HG03196 (cell line): ENCODE measurements around the gene PSTPIP2.
"Not testable (repeated sequence)": the region's sequence is repeated elsewhere in the genome, so short reads cannot be mapped to it uniquely, and the experiment has no call there.

Experiments
- ATAC-seq: cut with Tn5 transposase; IDR thresholded peaks from one replicate; pipeline ENCODE4 v1.9.1; 2021; ENCODE audit not compliant: unreplicated experiment

Gene PSTPIP2

GRCh38 chr18:45991788-45992187, 80.3 kb downstream of the PSTPIP2 start:
- ATAC-seq, result no peak

- ATAC-seq, result no peak
These were observed 87.4 kb downstream of the PSTPIP2 start for GRCh38 chr18:45984546-45985235.

GRCh38 chr18:45981821-45982220, 90.2 kb downstream of the PSTPIP2 start:
- no peak for ATAC-seq

GRCh38 chr18:45980229-45980628, 91.8 kb downstream of the PSTPIP2 start:
- ATAC-seq, result no peak

- no peak for ATAC-seq
These were observed 94.0 kb downstream of the PSTPIP2 start for GRCh38 chr18:45978084-45978483.

GRCh38 chr18:45976974-45977373, 95.1 kb downstream of the PSTPIP2 start:
- ATAC-seq, result no peak

- no peak for ATAC-seq
These were observed 95.5 kb downstream of the PSTPIP2 start for GRCh38 chr18:45976566-45976965.

- no peak for ATAC-seq
These were observed 97.9 kb downstream of the PSTPIP2 start for GRCh38 chr18:45974088-45974536.

- ATAC-seq, result peak; percentile 95
These were observed 104.9 kb downstream of the PSTPIP2 start, which contains the start of gene EPG5 for GRCh38 chr18:45967007-45967706. Gene EPG5 (minus strand): TSS chr18:45967329. CDS start chr18:45967239, 90 bp downstream.

- not testable (repeated sequence) for ATAC-seq
These were observed 107.1 kb downstream of the PSTPIP2 start for GRCh38 chr18:45964913-45965312.

GRCh38 chr18:45962866-45963265, 109.2 kb downstream of the PSTPIP2 start:
- no peak for ATAC-seq

GRCh38 chr18:45962461-45962860, 109.6 kb downstream of the PSTPIP2 start:
- no peak for ATAC-seq

GRCh38 chr18:45959484-45959883, 112.6 kb downstream of the PSTPIP2 start:
- not testable (repeated sequence) for ATAC-seq

GRCh38 chr18:45958730-45959129, 113.3 kb downstream of the PSTPIP2 start:
- ATAC-seq, result no peak

- no peak for ATAC-seq
These were observed 114.0 kb downstream of the PSTPIP2 start for GRCh38 chr18:45958027-45958426.

- ATAC-seq, result no peak
These were observed 115.0 kb downstream of the PSTPIP2 start for GRCh38 chr18:45957100-45957499.

- ATAC-seq, result no peak
These were observed 117.8 kb downstream of the PSTPIP2 start for GRCh38 chr18:45954070-45954934.

- no peak for ATAC-seq
These were observed 120.9 kb downstream of the PSTPIP2 start for GRCh38 chr18:45951016-45951714.

- ATAC-seq, result no peak
These were observed 126.4 kb downstream of the PSTPIP2 start for GRCh38 chr18:45945669-45946068.

GRCh38 chr18:45940724-45941123, 131.3 kb downstream of the PSTPIP2 start:
- no peak for ATAC-seq

GRCh38 chr18:45939236-45939635, 132.8 kb downstream of the PSTPIP2 start:
- no peak for ATAC-seq
